PFSK-1 (cell line): ENCODE results near the gene AP3S1.

Source experiments
- FOXP2 ChIP-seq: optimal IDR thresholded peaks from 2 replicates; pipeline ENCODE3; 2011; ENCODE audit warnings: borderline replicate concordance, control low read depth, inconsistent platforms; ENCODE audit not compliant: insufficient read depth; ENCODE audit errors: extremely low read length, extremely low read depth
- POLR2AphosphoS5 ChIP-seq: IDR thresholded peaks from 2 replicates; pipeline ENCODE4 v1.6.1; 2012; ENCODE audit warnings: low read depth, mild to moderate bottlenecking, control low read depth, low read length, moderate library complexity
- SIN3A ChIP-seq: IDR thresholded peaks from 2 replicates; pipeline ENCODE4 v1.6.1; 2012; ENCODE audit warnings: mild to moderate bottlenecking, low read length, moderate library complexity, borderline replicate concordance; ENCODE audit not compliant: insufficient read depth
- TAF1 ChIP-seq: IDR thresholded peaks from 2 replicates; pipeline ENCODE4 v1.6.1; 2012; ENCODE audit warnings: low read length, control low read depth, borderline replicate concordance; ENCODE audit not compliant: insufficient read depth
- TF ChIP-seq, protein P1 (sequence below), 2 experiments: IDR thresholded peaks; 2 replicates each; pipeline versions ENCODE4 v1.6.1 to v1.8.0; 2011 to 2012; ENCODE audit warnings: low read depth in 2 of 2, low read length in 2 of 2, control low read depth in 1 of 2, inconsistent platforms in 1 of 2, mild to moderate bottlenecking in 1 of 2, moderate library complexity in 1 of 2; ENCODE audit not compliant: insufficient read depth in 1 of 2

The AP3S1 gene

GRCh38 chr5:115850744-115851416 is 9.1 kb downstream of the AP3S1 start:
- TF ChIP-seq SIN3A (no peak), TAF1 (no peak), FOXP2 (no peak), POLR2AphosphoS5 (no peak)
- TF ChIP-seq, protein P1, sequence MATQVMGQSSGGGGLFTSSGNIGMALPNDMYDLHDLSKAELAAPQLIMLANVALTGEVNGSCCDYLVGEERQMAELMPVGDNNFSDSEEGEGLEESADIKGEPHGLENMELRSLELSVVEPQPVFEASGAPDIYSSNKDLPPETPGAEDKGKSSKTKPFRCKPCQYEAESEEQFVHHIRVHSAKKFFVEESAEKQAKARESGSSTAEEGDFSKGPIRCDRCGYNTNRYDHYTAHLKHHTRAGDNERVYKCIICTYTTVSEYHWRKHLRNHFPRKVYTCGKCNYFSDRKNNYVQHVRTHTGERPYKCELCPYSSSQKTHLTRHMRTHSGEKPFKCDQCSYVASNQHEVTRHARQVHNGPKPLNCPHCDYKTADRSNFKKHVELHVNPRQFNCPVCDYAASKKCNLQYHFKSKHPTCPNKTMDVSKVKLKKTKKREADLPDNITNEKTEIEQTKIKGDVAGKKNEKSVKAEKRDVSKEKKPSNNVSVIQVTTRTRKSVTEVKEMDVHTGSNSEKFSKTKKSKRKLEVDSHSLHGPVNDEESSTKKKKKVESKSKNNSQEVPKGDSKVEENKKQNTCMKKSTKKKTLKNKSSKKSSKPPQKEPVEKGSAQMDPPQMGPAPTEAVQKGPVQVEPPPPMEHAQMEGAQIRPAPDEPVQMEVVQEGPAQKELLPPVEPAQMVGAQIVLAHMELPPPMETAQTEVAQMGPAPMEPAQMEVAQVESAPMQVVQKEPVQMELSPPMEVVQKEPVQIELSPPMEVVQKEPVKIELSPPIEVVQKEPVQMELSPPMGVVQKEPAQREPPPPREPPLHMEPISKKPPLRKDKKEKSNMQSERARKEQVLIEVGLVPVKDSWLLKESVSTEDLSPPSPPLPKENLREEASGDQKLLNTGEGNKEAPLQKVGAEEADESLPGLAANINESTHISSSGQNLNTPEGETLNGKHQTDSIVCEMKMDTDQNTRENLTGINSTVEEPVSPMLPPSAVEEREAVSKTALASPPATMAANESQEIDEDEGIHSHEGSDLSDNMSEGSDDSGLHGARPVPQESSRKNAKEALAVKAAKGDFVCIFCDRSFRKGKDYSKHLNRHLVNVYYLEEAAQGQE (IDR thresholded peaks at IDR 0.05; ENCODE audit: insufficient read depth in 1 of 2, low read depth in 2 of 2, low read length in 2 of 2), result no peak

DNA sequence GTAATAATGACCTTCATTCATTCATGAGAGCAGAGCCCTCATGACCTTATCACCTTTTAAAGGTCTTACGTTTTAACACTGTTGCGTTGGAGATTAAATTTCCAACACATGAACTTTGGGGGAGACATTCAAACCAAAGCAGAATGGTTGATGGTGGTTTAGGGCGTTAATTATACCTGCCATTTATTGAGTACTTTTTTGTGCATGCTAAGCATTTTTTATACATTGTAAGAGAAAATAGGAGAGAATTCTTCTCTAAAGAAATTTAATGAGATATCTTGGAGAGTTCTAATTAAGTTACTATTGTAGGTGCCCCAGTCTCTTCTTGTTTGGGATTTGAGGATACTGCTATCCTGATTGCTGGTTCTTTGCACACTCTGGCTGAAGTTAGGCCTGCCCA is 12.4 kb downstream of the AP3S1 start:
- TF ChIP-seq FOXP2, result no peak
- TF ChIP-seq, protein P1 (IDR thresholded peaks at IDR 0.05; ENCODE audit: insufficient read depth in 1 of 2, low read depth in 2 of 2, low read length in 2 of 2), result no peak
- TF ChIP-seq POLR2AphosphoS5, result no peak
- TF ChIP-seq TAF1, result no peak
- no peak for TF ChIP-seq SIN3A

DNA sequence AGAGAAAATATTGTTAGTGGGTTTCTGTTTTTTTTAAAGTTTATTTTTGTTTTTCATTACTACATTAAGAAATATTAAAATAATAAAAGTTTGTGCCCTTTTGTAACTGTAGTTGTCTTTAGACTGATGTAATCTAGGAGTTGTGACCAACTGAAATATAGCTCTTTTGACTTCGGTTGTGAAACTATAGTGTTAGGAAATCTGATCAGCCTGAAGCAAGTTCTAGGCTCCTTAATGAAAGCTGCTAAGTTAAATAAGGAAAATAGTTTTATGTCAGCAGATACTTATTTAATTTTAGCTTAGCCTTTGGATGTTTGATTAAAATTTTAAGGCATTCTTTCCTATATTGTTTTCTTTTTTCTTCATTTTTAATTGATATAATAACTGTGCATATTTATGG is 14.2 kb downstream of the AP3S1 start:
- TF ChIP-seq FOXP2 (no peak), TAF1 (no peak), SIN3A (no peak), POLR2AphosphoS5 (no peak)
- TF ChIP-seq, protein P1 (IDR thresholded peaks at IDR 0.05; ENCODE audit: insufficient read depth in 1 of 2, low read depth in 2 of 2, low read length in 2 of 2), result no peak

DNA sequence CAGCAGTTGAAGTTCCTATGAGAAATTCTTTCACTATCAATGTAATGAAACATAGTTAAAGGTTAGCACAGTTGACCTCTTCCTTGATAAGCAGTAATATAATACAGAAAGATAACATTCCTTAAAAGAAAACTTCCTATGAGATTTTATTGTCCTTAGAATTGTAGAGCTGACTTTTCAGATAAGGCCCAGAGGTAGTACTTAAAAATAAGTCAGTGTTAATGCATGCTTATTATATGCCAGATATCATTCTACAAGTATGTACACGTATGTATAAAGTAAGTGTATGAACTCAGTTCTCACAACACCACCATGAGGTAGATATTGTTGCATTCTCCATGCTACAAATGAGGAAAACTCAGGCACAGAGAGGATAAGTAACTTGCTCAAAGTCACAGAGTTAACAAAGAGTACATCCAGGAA is 15.3 kb downstream of the AP3S1 start:
- TF ChIP-seq, protein P1 (IDR thresholded peaks at IDR 0.05; ENCODE audit: insufficient read depth in 1 of 2, low read depth in 2 of 2, low read length in 2 of 2), result no peak
- TF ChIP-seq POLR2AphosphoS5 (no peak), TAF1 (no peak), SIN3A (no peak), FOXP2 (no peak)
